ENCODE results near the gene NMNAT2.

- no peak for TF ChIP-seq CTCF (IDR thresholded peaks at IDR 0.05; ENCODE audit: low read depth, low read length)
- TF ChIP-seq POLR2A (IDR thresholded peaks at IDR 0.05; ENCODE audit: extremely low read depth, insufficient read length), result no peak
Observed at GRCh38 chr1:183263886-183264602, 154.1 kb downstream of the NMNAT2 start.
